ENCODE measurements around the gene RAB8B. TPM values are rescaled to one million over a fixed set of nuclear protein-coding genes. Genes with fewer than 3 reads are reported as not detected.
"Not testable (repeated sequence)": the region's sequence is repeated elsewhere in the genome, so short reads cannot be mapped to it uniquely, and the experiment has no call there.

Gene RAB8B
- polyA plus RNA-seq, 12 donors: 17.0 to 58.1 (median 22.8) TPM; not detected in 1

DNA sequence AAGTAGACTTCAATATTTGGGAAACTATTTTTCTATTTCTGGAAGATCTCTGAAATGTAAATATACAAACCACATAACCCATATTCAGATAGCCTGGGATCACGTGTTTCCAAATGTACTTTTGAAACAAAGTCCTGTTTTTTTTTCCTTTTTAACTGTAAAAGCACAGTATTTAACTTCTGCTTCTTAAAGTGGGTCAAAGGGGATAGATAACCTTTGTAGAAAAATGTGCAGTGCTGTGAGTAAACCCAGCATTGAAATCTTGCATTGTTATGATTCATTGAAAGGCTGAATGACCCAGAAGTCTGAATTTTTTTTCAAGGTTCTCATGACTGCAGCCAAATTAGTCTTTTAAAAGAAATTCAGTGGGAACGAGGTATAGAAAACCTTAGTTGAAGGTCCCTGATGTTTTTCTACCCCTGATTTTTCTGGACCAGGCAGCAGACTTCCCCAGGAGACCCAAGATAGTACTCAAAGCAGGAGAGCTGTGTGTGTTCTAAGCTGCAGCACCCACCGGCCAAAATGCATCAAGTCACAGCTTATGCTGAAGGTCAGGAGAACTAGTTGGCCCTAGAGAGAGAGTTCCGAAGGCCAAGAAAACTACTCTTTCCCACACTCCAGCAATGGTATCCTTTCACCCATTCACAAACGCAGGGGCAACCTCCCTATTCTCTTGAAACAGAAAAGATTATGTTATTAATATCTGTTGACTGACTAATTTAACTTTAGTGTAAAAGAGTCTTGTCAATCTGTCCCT lies 44.4 kb downstream of the RAB8B start:
- no peak for DNase-seq

DNA sequence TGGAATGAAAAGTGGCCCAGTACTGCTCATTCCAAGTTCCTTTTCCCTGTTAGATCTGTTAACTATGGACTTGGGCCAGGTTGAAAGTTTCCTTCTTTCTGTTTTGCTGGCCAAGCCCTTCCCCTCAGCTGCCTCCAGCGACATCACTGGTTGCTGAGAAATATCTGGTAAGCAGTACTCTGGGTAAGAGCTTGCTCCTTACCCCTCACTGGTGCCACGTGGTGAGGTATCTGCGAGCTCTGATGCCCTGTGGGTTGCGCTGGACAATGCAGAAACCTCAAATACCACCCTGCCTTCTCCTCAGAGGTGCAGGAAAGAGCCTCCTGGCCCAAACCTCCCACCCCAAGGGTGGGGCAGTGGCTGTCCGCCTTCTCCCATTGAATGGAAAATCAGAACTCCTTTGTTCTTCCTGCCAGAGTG lies 45.1 kb downstream of the RAB8B start:
- DNase-seq: peak; percentile 66

DNA sequence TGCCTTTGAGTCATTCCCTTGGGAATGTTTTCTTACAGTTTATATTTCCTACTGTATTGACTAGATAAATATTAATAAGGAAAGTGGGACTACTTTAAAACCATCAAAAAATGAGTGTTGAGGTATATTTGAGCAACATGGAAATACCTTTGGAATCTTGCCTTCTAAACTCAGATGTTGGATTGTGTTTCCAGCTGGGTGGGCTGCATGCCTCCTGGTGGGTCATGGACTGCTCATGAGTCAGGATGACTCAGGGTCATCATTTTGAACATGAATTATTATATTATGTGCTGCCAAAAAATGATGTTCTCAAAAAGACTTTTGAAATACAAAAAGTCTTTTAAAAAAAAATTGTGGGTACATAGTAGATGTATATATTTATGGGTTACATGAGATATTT lies 46.9 kb downstream of the RAB8B start:
- DNase-seq: no peak

DNA sequence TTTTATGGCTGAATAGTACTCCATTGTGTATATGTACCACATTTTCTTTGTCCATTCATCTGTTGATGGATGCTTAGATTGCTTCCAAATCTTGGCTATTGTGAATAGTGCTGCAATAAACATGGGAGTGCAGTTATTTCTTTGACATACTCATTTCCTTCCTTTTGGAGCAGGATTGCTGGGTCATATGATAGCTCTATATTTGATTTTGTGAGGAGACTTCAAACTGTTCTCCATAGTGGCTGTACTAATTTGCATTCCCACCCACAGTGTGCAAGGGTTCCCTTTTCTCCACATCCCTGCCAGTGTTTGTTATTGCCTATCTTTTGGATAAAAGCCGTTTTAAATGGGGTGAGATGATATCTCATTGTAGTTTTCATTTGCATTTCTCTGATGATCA lies 47.7 kb downstream of the RAB8B start:
- DNase-seq: not testable (repeated sequence)

DNA sequence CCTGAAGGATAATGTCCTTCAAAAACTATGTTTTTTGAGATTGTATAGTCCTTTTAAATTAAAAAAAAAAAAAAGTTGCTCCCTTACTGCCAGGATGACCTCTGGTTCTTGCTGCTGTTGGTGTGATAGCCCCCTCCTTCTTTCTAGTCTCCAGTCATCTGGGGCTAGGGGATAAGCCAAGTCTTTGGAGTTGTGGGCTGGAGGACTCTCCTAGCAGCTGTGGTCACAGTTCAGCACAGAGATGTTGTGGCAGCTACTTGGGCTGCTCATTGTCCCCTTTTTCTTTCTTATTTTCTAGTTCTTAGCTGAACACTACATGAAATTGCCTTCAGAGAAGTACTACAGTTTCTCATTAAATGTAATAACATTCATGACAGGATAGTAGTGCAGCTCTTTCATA lies 48.8 kb downstream of the RAB8B start:
- DNase-seq: no peak

DNA sequence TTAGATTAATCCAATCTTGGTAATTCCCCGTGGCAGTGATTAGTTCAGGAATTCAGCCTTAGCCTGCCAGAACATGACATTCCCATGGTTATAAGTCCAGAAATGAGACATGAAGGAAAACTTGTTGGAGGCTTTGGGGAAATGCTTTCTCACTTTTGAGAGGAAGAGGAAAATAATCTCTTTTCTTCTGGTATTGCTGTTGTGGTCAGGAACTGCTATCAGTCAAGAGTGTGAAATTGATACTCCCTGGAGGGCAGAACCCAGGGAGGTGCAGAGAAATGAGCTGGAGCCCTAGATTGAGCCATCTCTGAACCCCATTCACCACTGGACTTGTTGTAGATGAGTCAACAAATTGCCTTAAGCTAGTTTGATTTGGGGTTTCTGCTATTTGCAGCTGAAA lies 49.4 kb downstream of the RAB8B start:
- DNase-seq: no peak

DNA sequence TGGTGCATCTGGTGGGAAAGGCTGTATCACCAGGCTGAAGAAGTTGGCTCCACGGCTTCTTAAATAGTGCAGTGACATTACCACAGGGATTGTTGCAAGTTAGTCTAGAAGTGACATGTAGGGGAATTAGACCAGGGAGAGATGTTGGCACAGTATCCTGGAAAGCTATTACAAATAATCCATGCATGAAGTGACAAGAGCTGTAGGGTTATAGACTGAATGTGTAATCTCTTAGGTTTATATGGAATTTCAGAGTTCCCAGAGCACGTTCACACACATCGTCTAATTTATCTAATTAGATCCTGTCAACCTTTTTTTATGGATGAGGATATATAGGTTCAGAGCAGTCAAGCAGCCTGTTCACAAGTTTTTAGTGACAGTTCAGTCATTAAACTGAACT lies 50.7 kb downstream of the RAB8B start:
- DNase-seq: no peak

DNA sequence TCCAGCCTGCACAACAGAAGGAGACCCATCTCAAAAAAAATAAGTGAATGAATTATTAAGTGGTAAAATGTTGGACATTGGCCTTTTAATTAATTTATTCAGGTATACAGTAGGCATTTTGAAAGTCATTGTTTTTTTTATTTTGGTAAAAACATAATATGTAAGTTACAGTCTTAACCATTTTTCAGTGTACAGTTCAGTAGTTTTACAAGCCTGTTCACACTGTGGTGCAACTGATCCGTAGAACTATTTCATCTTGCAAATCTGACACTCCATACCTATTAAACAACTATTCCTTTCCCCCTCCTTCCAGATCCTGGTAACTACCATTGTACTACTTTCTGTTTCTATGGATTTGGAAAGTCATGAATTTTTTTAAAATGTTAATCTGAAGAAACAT lies 51.9 kb downstream of the RAB8B start:
- DNase-seq: no peak

DNA sequence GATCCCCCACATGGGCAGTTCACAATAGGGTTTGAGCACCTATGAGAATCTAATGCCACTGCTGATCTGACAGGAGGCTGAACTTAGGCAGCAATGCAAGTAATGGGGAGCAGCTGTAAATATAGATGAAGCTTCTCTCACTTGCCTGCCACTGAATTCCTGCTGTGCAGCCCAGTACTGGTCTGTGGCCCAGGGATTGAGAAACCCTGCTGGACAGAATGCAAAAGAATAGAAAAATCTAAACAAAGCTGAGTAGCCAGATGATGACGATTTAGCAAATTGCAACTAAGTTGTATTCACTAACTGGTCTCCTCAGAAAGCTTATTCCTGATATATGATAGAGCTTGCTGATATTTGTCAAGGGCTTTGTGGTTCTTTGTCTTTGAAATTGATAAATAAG lies 53.7 kb downstream of the RAB8B start:
- no peak for DNase-seq

DNA sequence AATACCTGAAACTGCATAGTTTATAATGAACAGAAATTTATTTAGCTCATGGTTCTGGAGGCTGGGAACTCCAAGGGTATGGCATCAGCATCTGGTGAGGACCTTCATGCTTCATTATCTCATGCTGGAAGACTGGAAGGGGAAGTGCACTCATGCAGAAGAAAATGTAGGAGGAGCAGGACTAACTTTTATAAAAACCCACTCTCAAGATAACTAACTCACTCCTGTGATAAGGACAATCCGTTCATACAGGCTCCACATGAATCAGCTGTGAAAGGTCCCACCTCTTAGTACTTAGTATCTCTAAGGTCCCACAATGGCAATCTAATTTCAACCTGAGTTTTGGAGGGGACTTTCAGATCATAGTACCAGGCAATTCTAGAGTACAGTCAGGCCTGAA lies 54.4 kb downstream of the RAB8B start:
- DNase-seq: no peak

DNA sequence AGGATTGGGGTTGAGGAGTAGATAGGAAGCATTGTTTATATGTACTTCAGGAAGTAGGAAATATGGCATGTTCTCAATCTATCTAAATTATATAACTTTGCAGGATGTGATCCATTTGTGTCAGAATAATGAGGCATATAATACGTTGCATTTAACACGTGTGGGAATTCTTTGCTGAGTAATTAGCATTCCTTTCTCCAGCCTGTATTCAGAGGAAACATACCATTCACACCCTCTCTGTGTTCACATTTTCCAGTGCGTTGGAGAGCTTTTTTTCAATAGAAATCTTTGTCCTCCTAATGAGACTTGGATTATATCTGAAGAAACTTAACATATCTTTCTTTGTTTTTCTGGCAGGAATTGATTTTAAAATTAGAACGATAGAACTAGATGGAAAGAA lies 55.0 kb downstream of the RAB8B start:
- DNase-seq: no peak

DNA sequence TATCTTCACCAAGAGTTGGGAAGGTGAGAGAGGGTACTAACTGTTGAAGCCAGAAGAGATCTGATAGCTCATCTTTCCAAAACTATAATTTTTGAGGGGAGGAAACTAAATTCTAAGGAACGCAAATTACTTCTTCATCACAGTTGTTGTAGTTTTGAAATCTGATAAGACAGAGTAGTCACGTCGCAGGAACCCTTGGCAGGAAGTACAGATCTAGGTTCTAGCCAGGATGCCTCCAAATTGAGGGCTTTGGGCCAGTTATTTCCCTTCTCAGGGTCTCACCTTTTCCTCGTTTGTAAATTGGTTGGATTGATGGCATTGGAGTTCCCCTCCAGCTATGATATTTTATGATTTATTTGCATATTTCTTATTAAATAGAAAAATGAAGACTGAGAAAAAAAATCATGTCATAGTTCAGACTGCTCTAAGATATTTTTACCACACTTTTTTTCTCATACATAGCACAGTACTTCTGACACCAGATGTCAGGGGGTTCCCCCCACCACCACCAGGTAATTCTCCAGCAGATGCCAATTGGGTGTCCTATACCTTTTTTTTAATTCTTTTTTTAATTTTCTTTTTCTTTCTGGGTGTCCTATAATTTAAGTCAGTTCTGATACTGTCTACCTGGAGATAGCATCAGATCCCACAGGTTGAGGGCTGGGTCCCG lies 55.7 kb downstream of the RAB8B start:
- DNase-seq: no peak

DNA sequence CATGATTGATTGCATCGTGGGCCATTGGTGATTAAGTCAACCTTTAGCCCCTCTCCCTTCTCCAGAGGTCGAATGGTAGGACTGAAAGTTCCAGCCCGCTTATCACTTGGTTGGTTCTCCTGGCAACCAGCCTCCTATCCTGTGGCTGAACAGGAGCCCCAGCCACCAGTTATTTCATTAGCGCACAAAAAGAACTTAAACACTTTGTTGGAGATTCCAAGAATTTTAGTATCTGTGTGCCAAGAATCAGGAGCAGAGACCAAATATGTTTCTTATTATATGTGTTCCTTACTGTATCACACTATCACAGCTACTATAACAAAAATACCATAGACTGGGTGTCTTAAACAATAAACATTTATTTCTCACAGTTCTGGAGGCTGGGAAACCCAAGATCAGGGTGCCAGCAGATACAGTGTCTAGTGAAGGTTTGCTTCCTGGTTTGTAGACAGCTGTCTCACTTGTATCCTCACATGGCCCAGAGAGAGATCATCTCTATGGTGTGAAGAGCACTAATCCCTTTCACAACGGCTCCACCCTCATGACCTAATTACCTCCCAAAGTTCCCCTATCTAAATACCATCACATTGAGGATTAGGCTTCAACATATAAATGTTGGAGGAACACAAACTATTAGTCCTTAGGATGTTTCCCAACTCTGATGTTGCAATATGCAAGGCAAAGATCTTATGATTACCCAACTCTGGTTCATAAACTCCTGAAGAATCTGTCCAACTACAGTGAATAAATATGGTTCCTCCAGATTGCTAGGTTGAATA lies 57.5 kb downstream of the RAB8B start:
- DNase-seq: no peak

DNA sequence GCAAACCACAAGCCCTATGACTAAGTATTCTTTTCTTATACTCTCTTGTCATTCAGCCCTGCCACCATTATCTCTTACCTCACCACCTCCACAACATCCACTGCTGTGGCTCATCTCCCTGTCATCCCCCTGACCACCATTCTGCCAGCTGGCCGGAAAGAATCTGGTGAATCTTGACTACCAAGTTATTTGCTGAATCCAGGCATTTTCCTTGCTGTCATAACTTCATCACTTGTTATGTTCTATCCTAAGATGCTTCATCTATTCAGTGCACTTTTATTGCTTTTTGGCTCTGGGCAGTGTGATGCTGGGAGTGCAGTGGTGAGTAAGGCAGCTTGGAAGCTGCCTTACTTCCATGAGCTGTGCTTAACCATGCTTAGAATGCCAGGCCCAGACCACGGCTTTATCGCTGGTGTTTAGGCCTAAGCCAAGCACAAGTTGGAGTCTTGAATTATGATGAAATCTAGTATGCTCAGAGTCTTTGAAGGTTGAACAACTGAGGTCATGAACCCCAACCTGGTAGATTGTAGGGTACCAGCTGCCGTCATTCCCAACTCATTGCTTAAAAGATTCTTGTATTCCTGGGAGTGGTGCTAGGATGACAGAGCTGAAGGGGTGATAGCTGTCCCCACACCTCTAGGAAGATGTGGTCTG lies 61.0 kb downstream of the RAB8B start:
- DNase-seq: no peak

DNA sequence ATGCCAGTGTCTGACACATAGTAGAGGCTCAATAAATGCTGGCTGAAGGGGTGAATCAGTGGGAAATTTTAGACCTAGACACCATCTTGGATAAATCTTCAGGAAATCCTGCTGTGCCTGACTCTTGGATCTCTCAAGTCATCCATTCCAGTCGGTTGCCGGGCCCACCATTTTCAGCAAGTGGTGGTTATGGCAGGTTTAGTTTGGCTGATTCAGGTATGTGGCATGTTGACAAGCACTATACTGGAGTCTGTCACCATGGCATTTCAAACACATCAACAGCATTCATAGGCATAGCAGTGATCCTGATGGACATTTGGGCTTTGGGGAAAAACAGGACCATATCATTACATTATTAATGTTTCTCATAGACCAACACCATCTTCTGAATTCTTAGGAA lies 62.3 kb downstream of the RAB8B start:
- DNase-seq: no peak

DNA sequence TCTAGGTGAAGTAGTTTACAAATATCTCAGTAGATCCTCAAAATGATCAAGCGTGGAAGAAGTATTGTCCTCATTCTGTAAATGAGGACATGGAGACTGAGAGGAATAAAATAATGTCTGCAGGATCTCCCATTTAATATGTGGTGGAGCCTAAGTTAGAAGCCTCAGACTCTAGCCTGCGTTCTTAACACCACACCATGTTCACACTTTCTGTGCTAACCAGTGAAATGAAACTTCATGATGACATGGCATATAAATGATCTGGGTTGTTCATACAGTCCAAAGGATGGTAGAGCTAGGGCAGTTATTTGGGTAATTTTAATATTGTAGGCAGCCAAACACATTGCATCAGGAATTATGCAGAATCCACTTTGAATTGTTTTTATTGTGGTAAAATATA lies 62.9 kb downstream of the RAB8B start:
- no peak for DNase-seq

DNA sequence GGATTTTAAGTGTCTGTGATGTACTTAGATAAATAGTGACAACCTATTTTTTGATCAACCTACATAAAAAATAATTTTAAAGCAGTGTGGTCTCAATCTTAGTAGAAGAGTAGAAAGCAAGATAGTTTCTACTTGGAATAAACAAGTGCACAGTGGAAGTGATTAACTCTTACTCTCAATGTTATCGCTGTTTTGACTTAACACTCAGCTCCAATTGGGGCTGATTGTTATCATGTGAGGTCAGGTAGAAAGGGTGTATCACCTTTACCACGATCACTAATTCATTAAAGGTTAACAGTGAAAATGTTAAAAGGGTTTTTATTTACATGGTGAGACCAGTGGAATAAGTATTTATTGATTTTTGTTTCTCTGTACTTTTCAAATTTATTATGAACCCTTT lies 65.6 kb downstream of the RAB8B start:
- no peak for DNase-seq

DNA sequence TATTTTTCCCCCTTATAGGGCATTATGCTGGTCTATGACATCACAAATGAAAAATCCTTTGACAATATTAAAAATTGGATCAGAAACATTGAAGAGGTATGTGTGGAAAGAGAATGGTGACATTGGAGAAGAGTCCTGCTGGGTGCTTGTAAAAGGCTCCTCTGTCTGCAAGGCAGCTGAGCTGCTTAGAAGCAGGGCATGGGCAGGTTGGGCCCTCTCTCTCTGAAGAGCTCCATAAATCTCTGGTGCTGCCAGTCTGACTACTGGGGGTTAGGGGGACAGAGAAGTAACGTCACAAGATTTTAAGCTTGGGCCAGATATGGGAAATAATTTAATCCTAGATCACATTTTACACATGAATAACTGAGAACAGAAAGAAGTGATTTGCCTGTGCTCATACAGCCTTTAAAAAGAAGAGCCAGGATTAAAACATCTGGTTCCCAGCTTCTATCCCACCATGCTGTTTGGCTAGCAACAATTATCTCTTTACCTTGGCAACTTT lies 66.1 kb downstream of the RAB8B start:
- no peak for DNase-seq

DNA sequence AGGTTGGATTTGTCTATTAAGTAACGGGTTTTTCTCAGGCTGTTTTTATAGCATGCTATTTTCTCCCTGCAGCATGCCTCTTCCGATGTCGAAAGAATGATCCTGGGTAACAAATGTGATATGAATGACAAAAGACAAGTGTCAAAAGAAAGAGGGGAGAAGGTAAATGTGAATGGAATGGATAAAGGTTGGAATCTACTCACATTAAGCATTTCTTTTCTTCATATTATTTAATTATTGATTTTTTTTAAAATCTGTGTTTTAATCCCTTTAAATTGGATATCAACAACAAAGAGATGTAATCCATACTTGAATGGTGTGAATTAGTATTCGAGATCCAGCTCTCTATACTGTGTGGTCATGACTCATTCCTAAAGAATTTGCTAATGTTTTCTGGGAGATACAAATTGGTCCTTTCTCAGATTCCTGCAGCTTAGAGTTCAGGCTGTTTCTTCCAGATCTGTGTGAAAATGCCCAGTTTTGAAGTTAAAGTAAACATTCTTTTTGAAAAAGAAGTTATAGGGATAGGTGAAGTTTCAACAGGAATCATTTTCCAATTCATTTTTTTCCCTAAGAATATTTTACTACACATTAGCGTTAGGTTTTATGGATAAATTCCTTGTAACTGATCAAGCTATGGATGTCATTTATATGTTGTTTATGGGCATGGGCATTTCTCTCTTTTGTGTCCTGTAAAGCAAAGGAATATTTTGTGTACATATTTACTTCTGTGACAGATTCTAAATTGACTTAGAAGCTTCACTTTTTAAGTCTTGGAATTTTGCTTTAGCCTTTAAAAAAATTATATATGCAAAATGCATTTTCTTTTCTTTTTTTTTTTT lies 67.2 kb downstream of the RAB8B start:
- no peak for DNase-seq

DNA sequence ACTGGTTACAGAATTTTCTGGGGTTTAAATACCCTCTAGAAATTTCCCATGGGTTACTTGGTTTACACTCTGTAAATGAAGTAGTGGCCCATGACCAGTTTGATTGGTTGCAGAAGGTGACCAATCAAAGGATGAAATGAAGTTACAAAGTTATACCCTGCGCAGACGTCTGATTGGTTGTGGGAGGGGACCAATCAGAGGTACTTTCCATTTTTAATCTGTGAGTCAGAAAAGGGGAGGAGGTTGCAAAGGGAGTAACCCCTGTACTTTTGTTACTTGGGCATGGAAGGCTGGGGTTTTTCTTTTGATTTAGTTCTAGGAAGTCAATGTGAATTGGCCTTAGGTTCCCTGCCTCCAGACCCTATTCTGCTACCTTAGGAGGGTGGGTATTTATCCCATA lies 69.3 kb downstream of the RAB8B start:
- DNase-seq: no peak

DNA sequence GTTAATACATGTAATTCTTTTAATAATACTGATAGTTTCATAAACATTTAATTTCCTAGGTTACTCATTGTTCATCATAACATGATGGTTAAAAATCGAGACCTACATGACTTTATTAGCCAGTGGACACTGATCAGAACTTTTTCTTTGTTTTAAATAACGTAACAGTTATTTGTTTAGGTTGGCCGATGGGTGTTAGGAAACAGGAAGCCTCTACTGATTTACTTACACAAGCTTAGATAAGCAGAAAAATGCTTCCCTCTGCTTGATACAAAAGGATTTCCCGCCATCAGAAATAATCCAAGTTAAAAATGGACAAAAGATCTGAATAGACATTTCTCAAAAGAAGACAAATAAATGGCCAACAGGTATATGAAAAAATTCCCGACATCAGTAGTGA lies 71.4 kb downstream of the RAB8B start:
- DNase-seq: no peak
